ENCODE data around the gene RSPRY1.
A peak's percentile ranks its signal among the peaks of the same experiment; 100 is the strongest.
"Not testable (repeated sequence)": the region's sequence is repeated elsewhere in the genome, so short reads cannot be mapped to it uniquely, and the experiment has no call there.

Gene RSPRY1

GRCh38 chr16:57186872-57187854, 1.0 kb downstream of the RSPRY1 start:
- DNase-seq = peak in 1 of 2 experiments; percentile 10

- not testable (repeated sequence) for DNase-seq
These were observed 2.0 kb downstream of the RSPRY1 start for GRCh38 chr16:57187902-57188710.

- no peak for DNase-seq
These were observed 2.5 kb downstream of the RSPRY1 start for GRCh38 chr16:57188711-57189002.

- not testable (repeated sequence) for DNase-seq
These were observed 3.4 kb downstream of the RSPRY1 start for GRCh38 chr16:57189527-57189926.

GRCh38 chr16:57190136-57190535, 4.0 kb downstream of the RSPRY1 start:
- no peak for DNase-seq

GRCh38 chr16:57191056-57191571, 5.0 kb downstream of the RSPRY1 start:
- no peak for DNase-seq

GRCh38 chr16:57192146-57192545, 6.0 kb downstream of the RSPRY1 start:
- no peak for DNase-seq

- no peak for DNase-seq
These were observed 6.8 kb downstream of the RSPRY1 start for GRCh38 chr16:57192720-57193486.

GRCh38 chr16:57194512-57194911, 8.4 kb downstream of the RSPRY1 start:
- peak; percentile 14 to 51 for DNase-seq

GRCh38 chr16:57196286-57196685, 10.2 kb downstream of the RSPRY1 start:
- no peak for DNase-seq

- no peak for DNase-seq
These were observed 10.6 kb downstream of the RSPRY1 start for GRCh38 chr16:57196753-57197152.

GRCh38 chr16:57200321-57200720, 14.2 kb downstream of the RSPRY1 start:
- DNase-seq = not testable (repeated sequence)

GRCh38 chr16:57200926-57201325, 14.8 kb downstream of the RSPRY1 start:
- DNase-seq = not testable (repeated sequence)

- DNase-seq = no peak
These were observed 16.2 kb downstream of the RSPRY1 start for GRCh38 chr16:57202095-57202886.

GRCh38 chr16:57203451-57203850, 17.3 kb downstream of the RSPRY1 start:
- DNase-seq = no peak

- no peak for DNase-seq
These were observed 18.5 kb downstream of the RSPRY1 start for GRCh38 chr16:57204675-57205074.

GRCh38 chr16:57208926-57209325, 22.8 kb downstream of the RSPRY1 start:
- no peak for DNase-seq

- DNase-seq = no peak
These were observed 23.7 kb downstream of the RSPRY1 start for GRCh38 chr16:57209780-57210179.

- DNase-seq = no peak
These were observed 27.3 kb downstream of the RSPRY1 start for GRCh38 chr16:57213462-57213861.

GRCh38 chr16:57216968-57217367, 30.8 kb downstream of the RSPRY1 start:
- DNase-seq = no peak

GRCh38 chr16:57223057-57223456, 36.9 kb downstream of the RSPRY1 start:
- DNase-seq = no peak
